CD1c-positive myeloid dendritic cell (primary cell): ENCODE results near the gene DDX6.
A peak's percentile ranks its signal among the peaks of the same experiment; 100 is the strongest.
"Not testable (repeated sequence)": the region's sequence is repeated elsewhere in the genome, so short reads cannot be mapped to it uniquely, and the experiment has no call there.

Source experiments
- DNase-seq: peaks from one replicate; pipeline ENCODE4 v3.0.0-alpha.2; 2016; ENCODE audit errors: extremely low spot score

DDX6 gene

DNA sequence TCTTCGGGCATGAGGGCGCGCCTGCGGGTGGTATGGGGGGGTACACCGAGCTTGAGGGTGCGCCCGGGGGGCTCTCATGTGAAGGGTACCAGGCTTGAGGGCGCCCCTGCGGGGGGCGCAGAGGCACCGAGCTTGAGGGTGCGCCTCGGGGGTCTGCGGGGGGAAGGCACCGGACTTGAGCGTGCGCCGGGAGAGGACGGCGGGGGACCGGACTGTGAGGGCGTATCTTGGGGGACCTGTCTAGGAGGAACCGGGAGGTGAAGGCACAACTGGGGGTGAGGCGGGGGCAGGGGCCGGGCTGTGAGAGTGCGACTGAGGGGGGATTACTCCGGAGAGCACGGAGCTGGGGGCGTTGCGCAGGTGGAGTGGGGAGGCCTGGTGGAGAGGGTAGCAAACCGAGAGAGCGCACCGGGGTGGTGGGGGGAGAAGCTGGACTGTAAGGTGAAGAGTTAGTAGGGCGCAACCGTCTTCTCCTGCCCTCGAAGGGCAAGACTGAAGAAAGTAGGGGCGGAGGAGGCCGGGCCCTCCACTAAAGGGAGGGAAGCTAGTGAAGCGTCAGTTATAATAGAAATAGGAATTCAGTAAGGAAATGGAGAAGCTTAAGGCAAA, 1.1 kb upstream of the DDX6 start:
- peak; percentile 45 for DNase-seq

DNA sequence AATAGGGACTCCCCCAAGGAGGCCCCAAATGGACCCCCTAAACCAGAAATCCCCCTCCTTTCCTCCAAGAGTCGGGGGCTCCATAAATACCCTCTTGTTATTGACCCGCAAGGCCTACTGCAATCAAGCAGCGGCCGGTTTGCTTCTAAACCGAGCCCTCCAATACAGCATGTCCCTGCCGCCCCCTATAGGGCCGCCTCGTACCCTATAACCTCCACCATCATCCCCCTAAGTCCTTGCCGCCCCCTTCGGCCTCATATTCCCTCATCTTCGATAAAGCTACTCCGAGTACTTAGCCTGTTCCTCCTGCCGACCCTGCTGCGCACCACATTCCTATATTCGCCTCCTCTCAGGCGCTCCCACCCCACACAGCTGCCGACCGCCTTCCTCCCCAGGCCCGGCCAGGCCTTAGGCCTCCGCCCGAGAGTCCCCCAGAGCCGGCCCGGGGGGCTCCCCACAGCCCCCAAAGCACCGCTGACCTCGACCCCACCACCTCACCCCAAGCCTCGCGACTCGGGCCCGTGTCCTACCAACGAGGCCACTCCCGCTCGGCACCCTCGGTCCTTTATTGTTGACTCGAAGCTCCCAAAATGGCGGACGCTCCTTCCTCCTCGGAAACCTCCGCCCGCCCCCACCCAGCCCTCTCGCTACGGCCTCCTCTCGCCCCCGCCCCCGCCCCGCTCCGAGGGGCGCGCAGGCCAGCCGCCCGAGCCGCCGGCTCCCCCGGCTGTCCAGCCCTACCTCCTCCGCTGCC, 430 bp downstream of the DDX6 start:
- DNase-seq = peak; percentile 41

DNA sequence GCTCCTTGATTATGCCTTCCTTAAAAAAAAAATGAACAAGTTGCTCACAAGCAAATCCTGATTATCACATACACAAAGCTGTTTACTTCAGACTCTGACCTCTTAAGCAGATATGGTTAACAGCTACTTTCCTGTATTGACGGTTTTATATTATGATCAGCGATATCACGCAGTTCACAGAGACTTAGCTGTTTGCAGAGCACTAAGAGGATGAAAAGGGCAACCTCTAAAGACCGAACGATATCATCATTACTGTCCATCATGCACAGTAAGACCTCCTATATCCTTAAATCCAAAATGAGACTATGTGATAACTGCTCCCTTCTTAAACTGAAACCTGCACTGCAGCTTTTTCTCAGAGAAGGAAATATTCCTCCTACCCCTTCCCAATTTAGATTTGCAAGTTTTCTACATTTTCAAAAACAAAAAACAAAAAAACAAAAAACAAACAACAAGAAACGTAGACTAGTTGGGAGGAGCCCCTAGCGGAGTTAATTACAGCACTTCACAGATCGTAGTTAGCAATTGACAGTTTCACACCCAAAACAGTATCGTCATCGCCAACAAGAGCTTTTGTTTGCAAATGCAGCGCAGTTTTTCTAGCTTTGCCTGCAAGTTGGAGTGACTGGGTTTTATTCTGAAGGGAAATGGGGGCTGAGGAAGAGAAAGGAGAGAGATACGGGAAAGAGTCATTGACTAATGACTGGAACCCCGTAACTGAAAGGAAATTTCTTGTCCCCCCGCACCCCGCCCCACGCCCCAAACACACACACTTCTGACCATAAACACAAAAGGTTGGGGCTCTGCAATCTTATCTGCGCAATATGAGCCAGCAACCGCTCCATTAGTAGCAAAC, 1.2 kb downstream of the DDX6 start:
- DNase-seq = peak; percentile 45

DNA sequence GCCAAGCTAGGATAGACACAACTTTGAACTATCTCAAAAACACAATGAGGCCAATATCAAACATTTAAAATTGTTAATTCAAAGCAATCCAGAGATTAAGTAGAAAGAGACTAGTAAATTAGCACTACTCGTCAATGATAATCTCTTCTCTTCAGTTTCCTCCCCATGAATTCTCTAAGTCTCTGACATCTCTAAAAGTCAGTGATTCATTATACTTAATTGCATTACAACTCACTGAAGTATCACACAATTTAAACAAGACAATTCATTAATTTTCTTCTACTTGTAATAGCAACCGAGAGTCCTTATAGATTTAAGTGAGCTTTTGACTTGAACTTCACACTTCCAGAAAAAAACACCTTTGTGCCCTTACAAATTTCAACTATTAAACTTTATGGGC, 4.3 kb downstream of the DDX6 start:
- no peak for DNase-seq

DNA sequence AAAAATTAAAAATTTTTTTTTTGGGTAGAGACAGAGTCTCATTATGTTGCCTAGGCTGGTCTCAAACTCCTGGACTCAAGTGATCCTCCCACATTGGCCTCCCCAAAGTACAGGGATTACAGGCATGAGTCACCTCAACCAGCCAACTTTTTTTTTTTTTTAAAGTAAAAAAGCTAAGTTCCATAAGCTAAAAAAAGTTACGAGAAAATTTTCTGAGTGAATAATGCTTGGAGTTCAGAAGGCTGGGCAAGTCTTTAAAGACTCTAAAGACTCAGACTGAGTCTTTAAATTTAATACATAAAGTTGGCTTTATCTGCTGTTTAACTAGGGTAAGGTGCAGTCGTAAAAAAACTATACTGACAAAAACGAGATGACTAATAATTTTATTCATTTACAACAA, 5.6 kb downstream of the DDX6 start:
- peak; percentile 30 for DNase-seq

DNA sequence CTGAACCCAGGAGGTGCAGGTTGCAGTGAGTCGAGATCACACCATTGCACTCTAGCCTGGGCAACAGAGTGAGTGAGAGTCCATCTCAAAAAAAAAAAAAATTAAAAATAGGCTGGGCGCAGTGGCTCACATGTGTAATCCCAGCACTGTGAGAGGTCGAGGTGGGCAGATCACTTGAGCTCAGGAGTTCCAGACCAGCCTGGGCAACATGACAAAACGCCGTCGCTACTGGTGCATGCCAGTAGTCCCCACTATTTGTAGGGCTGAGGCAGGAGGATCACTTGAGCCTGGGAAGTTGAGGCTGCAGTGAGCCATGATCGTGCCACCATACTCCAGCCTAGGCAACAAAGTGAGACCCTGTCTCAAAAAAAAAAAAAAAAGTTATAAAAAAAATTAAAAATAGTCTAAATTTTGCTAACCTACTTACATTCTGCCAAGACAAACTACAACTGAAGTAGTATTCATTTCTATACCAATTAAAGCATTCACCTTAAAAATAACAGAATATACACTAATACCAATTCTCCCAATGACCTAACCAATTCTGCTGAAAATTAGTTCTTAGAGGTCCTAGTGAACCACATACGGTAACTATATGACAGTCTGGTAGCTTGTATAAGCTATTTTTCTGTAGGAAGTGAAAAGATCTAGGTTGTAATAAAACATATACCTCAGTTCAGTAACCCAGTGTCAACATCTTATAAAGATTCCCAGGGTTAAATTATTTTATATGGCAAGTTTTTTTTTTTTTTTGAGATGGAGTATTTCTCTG, 7.1 kb downstream of the DDX6 start:
- DNase-seq = no peak

DNA sequence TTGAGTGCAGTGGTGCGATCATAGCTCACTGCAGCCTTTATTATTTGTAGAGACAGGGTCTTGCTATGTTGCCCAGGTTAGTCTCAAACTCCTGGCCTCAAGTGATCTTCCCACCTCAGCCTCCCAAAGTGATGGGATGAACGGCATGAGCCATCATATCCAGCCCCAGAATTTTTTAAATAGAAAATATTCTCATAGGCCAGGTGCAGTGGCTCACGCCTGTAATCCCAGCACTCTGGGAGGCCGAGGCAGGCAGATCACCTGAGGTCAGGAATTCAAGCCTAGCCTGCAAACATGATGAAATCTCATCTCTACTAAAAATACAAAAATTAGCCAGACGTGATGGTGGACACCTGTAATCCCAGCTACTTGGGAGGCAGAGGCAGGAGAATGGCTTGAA, 7.6 kb downstream of the DDX6 start:
- DNase-seq = not testable (repeated sequence)

DNA sequence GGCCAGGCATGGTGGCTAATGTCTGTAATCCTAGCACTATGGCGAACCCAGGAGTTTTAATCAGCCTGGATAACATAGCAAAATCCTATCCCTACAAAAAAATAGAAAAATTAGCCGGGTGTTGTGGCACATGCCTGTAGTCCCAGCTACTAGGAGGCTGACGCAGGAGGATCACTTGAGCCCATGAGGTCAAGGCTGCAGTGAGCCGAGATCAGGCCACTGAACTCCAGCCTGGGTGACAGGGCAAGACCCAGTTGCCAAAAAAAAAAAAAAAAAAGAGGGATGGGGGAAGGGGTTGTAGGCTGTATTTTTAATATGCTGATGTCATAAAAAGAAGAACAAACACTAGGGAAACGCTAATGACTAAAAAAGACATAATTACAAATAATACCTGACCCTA, 12.1 kb downstream of the DDX6 start:
- DNase-seq = no peak

DNA sequence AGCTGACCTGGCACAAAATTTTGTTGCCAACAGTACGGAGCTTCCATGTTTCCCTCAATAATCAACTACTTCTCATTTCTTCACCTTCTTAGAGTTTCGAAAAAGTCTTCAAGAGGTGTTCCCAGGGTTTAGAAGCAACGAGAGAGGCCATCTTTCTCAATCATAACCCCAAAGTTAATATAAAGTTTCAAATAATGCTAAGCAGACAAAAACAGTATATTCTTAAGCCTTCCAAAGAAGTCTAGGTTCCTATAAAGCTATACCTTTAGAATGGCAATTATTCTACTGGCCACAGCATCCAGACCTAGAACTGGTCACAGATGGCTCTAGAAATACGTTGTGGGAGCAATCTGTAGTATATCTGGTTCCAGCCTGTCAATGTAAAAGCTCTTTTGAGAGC, 16.9 kb downstream of the DDX6 start:
- no peak for DNase-seq

DNA sequence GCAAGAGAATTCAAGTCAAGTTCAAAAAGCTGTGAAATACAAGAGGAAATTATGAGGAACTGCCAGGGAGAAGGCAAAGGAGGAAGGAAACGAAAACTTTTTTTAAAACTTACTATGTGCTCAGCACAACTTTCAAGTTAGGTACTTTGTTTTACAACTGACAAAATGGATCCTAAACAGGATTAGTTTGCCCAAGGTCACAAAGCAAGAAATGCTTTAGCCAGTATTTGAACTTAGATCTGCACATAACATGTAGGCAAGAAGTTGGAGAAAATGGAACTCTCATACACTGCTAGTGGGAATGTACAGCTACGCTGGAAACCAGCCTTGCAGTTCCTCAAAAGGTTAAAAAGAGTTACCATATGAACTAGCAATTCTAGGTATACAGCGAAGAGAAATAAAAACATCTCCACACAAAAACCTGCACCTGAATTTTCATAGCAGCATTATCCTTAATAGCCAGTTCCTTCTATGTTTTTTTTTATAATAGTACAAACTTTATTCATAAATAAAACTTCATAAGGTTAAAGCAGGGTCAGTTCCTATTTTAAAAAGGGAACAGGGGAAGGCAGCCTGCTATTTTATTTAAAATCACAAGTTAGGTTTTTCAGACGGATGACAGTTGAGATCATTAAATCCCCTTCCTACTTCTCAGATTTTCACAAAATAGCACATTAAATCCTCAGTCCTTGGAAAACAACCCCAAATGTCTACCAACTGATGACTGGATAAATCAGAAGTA, 19.2 kb downstream of the DDX6 start:
- peak; percentile 70 for DNase-seq

DNA sequence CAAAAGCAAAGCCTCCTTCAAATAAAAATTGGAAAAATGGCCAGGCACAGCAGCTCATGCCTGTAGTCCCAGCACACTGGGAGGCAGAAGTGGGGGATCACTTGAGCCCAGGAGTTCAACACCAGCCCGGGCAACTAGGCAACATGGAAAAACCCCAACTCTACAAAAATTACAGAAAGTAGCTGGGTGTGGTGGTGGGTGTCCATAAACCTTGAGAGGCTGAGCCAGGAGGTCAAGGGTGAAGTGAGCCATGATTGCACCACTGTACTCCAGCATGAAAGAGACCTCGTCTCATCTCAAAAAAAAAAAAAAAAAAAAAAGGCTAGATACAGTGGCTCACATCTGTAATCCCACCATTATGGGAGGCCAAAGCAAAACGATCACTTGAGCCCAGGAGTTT, 22.3 kb downstream of the DDX6 start:
- DNase-seq = no peak

DNA sequence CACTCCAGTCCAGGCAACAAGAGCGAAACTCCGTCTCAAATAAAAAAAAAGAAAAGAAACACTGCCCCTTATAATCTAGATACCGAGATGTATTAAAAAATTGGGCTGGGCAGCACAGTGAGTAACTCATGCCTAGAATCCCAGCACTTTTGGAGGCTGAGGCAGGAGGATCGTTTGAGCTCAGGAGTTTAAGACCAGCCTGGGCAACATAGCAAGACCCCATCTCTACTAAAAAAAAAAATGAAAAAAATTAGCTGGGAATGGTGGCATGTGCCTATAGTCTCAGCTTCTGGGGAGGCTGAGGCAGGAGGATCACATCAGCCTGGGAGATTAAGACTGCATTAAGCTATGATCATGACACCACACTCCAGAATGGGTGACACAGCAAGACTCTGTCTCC, 24.9 kb downstream of the DDX6 start:
- DNase-seq = no peak

DNA sequence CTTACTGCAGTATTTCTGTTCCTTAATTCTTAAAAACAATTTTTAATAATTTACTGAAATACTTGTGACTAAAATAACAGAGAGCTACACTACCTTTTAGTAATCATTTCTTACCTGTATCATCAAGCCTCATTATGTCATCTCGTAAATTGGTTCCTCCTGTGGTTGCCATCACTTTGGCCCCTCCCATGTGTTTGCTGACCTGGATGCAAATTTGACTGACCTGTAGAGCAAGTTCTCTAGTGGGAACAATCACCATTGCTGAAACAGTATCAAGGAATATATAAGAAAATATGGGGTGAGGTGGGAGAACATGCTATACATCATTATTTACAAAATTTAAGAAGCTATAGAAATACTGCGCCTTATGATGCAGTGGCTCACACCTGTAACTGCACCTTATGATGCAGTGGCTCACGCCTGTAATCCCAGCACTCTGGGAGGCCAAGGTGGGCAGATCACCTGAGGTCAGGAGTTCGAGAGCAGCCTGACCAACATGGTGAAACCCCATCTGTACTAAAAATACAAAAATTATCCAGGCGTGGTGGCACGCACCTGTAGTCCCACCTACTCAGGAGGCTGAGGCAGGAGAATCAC, 25.8 kb downstream of the DDX6 start:
- DNase-seq = not testable (repeated sequence)

DNA sequence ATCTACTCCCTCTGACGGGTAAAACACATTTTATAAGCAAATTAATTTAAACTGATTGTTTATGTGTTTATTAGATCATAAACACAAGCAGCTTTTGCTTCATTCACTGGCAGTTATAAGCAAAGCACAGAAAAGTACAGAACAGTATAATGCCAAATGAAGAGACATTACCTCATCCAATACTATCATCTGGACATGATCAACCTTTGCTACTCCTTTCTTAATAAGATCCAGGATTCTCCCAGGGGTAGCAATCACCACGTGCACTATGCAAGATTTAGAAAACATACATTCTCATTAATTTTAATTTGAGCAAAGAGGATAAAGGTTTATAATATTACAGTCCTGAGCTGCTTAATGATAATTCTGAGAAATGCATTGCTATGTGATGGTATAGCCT, 27.9 kb downstream of the DDX6 start:
- no peak for DNase-seq

DNA sequence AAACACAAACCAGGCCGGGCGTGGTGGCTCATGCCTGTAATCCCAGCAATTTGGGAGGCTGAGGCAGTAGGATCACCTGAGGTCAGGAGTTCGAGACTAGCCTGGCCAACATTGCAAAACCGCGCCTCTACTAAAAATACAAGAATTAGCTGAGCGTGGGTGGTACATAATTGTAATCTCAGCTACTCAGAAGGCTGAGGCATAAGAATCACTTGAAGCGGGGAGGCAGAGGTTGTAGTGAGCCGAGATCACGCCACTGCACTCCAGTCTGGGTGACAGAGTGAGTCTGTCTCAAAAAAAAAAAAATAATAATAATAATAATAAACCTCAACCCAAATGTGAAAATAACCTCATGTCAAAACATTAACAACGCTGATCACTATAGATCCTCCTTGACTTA, 29.0 kb downstream of the DDX6 start:
- DNase-seq = not testable (repeated sequence)

DNA sequence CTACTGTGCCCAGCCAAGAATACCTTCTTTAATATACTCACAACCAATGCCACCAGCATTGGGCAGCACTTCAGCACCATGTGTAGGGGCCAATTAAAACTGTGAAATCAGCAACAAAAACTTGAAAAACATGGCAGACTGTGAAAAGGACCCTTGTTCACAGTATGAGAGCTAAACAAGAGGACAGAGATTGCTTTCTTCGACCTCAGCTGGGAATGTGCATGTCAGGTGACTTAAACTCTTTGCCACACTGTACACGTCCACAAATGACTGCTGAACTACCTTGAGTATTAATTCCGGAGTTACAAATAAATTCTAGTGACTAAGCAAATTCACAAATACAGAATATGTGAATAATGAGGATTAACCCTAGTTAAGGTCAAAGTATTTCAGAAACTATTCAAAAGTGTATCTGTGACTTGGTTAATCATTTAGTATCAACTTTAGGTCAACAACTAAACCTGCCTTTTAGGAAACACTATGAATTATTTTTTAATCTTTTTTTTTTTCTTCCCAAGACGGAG, 33.0 kb downstream of the DDX6 start:
- no peak for DNase-seq

DNA sequence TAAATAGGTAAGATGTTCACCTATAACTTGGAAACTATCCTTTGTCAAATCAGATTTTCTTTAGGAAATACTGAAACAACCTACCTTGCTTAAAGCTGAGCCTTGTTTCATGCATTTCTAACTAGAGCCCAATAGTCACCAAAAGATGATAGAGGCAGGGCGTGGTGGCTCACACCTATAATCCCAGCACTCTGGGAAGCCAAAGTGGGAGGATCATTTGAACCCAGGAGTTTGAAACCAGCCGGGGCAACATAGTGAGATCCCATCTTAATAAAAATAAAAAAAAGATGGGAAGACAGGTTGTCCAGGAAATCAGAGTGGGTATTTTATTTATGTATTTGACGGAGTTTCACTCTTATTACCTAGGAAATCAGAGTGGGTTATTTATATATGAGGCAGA, 38.3 kb downstream of the DDX6 start:
- no peak for DNase-seq

DNA sequence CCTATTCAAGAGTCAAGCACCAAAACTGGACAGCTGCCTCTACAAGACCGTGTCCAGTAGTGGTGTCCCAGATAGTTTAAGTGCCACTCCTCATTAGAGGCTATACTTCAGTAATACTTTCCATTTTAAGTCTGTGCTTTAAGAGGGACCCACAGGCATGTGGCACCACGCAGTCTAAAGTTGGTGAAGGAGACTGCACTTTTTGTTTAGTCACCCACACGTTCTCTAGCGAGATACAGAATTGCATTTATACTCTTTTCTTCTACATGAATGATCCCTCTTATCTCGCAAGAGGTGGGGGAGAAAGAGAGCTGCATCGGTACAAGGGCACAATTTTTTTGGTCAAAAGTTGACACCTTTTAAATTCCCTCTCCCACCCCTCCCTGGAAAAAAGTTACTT, 41.5 kb downstream of the DDX6 start:
- no peak for DNase-seq

DNA sequence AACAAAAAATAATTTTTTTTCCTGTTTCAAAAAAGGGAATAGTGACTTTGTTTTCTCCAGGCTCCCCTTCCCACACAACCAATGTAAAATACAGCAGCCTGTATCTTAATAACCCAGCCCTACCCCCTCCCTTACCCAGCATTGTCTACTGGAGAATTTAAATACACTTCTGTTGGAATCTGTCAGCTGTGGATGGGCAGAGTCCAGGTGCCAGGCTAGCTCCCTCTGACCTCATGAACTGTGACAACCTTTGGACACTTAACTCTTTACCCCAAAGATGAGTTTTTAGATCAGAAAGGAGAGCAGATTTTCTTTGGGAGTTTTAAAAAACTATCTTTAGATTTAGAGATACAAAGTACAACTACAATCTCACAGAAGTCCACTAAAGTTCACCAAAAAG, 42.9 kb downstream of the DDX6 start:
- DNase-seq = no peak

DNA sequence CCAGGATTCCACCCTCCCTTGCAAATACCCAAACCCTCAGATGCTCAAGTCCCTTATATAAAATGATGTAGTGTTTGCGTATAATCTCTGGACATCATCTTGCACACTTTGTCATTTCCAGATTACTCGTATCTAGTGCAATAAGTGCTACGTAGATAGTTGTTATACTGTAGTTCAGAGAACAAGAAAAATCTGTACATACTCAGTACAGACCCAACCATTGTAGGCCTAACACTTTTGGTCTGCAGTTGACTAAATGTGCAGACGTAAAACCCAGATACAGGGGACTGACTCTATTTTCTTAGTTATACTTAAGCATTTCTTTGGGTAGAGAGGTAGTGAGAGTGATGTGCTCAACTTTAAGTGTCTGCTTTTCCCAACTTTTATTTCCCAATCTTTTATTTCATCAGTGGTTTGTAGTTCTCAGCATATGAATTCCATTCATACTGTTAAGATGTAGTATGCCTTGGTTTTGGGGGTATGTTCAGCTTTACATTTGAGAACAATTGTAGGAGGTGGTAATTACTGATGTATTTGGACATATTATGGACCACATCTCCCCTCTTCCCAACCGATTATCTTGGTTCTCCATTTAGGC, 43.9 kb downstream of the DDX6 start:
- DNase-seq = no peak
